ENCODE data around the gene FSIP1. TPM values are rescaled to one million over a fixed set of nuclear protein-coding genes. Genes with fewer than 3 reads are reported as not detected.

The FSIP1 gene
- total RNA-seq, 1 experiment from 2014 or later: 0.61 TPM

- TF ChIP-seq AFF4 (CRISPR knock-in tag; IDR thresholded peaks at IDR 0.05; ENCODE audit: borderline replicate concordance): no peak
- TF ChIP-seq CTCF (IDR thresholded peaks at IDR 0.05): no peak
- no peak for TF ChIP-seq ZNF263 (CRISPR knock-in tag; IDR thresholded peaks at IDR 0.05; ENCODE audit: low read depth)
- TF ChIP-seq JAZF1 (CRISPR knock-in tag; IDR thresholded peaks at IDR 0.05): no peak
- TF ChIP-seq ZNF416 (CRISPR knock-in tag; IDR thresholded peaks at IDR 0.05): no peak
- TF ChIP-seq, protein P1, sequence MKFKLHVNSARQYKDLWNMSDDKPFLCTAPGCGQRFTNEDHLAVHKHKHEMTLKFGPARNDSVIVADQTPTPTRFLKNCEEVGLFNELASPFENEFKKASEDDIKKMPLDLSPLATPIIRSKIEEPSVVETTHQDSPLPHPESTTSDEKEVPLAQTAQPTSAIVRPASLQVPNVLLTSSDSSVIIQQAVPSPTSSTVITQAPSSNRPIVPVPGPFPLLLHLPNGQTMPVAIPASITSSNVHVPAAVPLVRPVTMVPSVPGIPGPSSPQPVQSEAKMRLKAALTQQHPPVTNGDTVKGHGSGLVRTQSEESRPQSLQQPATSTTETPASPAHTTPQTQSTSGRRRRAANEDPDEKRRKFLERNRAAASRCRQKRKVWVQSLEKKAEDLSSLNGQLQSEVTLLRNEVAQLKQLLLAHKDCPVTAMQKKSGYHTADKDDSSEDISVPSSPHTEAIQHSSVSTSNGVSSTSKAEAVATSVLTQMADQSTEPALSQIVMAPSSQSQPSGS (CRISPR knock-in tag; IDR thresholded peaks at IDR 0.05; ENCODE audit: borderline replicate concordance, low read depth): no peak
Measured at GRCh38 chr15:39721893-39722292, 60.7 kb downstream of the FSIP1 start (continued).

GRCh38 chr15:39720621-39721611 lies 61.7 kb downstream of the FSIP1 start:
- ATAC-seq (no peak), DNase-seq (ENCODE audit: low spot score) (no peak)
- Mint-ChIP-seq H3K4me1 (no peaks in the 10 kb centered on the region), H3K9me3 (no peaks in the 10 kb centered on the region), H3K27ac (no peak overlapping the region), H3K4me3 (no peak overlapping the region), H3K27me3 (ENCODE audit: low read depth) (no peaks in the 10 kb centered on the region), H3K36me3 (no peaks in the 10 kb centered on the region)
- TF ChIP-seq ZNF281 (CRISPR knock-in tag; IDR thresholded peaks at IDR 0.05): no peak
- ChIA-PET CTCF (interaction anchor here (3.9 kb wide), 1 partner anchor 36 kb away, joined by 21 read pairs; no protein-coding TSS in a partner anchor), POLR2A (interaction anchor here (0.5 kb wide), 1 partner anchor 81 kb away, joined by 4 read pairs; no protein-coding TSS in a partner anchor)

GRCh38 chr15:39720081-39720480 lies 62.6 kb downstream of the FSIP1 start:
- DNase-seq (ENCODE audit: low spot score) (no peak), ATAC-seq (no peak)
- Mint-ChIP-seq H3K27ac (no peak overlapping the region), H3K4me3 (no peak overlapping the region), H3K9me3 (no peaks in the 10 kb centered on the region), H3K36me3 (no peaks in the 10 kb centered on the region), H3K27me3 (ENCODE audit: low read depth) (no peaks in the 10 kb centered on the region), H3K4me1 (0 out of 2 replicates have a peak, but pooled peaks cover 4% of the 10 kb centered on the region)
- POLR2A ChIA-PET: no interaction called here
- CTCF ChIA-PET: interaction anchor here (3.9 kb wide), 1 partner anchor 37 kb away, joined by 21 read pairs; no protein-coding TSS in a partner anchor
- TF ChIP-seq FOXJ3 (CRISPR knock-in tag; IDR thresholded peaks at IDR 0.05; ENCODE audit: borderline replicate concordance) (no peak), ZNF263 (CRISPR knock-in tag; IDR thresholded peaks at IDR 0.05; ENCODE audit: low read depth) (no peak), JUN (CRISPR knock-in tag; IDR thresholded peaks at IDR 0.05) (no peak), USF2 (CRISPR knock-in tag; IDR thresholded peaks at IDR 0.05) (no peak), ZNF396 (CRISPR knock-in tag; IDR thresholded peaks at IDR 0.05; ENCODE audit: borderline replicate concordance) (no peak), PRRX2 (CRISPR knock-in tag; IDR thresholded peaks at IDR 0.05) (no peak), NFATC4 (CRISPR knock-in tag; IDR thresholded peaks at IDR 0.05) (no peak), GTF2I (CRISPR knock-in tag; conservative IDR thresholded peaks at IDR 0.05) (no peak)
- TF ChIP-seq, protein P2, sequence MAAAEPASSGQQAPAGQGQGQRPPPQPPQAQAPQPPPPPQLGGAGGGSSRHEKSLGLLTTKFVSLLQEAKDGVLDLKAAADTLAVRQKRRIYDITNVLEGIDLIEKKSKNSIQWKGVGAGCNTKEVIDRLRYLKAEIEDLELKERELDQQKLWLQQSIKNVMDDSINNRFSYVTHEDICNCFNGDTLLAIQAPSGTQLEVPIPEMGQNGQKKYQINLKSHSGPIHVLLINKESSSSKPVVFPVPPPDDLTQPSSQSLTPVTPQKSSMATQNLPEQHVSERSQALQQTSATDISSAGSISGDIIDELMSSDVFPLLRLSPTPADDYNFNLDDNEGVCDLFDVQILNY (CRISPR knock-in tag; IDR thresholded peaks at IDR 0.05): no peak
- TF ChIP-seq, protein P3, sequence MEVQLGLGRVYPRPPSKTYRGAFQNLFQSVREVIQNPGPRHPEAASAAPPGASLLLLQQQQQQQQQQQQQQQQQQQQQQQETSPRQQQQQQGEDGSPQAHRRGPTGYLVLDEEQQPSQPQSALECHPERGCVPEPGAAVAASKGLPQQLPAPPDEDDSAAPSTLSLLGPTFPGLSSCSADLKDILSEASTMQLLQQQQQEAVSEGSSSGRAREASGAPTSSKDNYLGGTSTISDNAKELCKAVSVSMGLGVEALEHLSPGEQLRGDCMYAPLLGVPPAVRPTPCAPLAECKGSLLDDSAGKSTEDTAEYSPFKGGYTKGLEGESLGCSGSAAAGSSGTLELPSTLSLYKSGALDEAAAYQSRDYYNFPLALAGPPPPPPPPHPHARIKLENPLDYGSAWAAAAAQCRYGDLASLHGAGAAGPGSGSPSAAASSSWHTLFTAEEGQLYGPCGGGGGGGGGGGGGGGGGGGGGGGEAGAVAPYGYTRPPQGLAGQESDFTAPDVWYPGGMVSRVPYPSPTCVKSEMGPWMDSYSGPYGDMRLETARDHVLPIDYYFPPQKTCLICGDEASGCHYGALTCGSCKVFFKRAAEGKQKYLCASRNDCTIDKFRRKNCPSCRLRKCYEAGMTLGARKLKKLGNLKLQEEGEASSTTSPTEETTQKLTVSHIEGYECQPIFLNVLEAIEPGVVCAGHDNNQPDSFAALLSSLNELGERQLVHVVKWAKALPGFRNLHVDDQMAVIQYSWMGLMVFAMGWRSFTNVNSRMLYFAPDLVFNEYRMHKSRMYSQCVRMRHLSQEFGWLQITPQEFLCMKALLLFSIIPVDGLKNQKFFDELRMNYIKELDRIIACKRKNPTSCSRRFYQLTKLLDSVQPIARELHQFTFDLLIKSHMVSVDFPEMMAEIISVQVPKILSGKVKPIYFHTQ (CRISPR knock-in tag; IDR thresholded peaks at IDR 0.05): no peak
